HG03196 (cell line): ENCODE data around the gene RPA3.

Experiments used
- ATAC-seq: cut with Tn5 transposase; IDR thresholded peaks from one replicate; pipeline ENCODE4 v1.9.1; 2021; ENCODE audit not compliant: unreplicated experiment

The RPA3 gene

GRCh38 chr7:7718492-7718891 lies at the start of gene RPA3:
RPA3 (minus strand) TSS chr7:7718607; CDS start chr7:7640418, 78,189 bp downstream.
- no peak for ATAC-seq

GRCh38 chr7:7766671-7767070 lies 48.3 kb upstream of the RPA3 start:
- no peak for ATAC-seq

- ATAC-seq, result peak; percentile 78
These were observed 47.0 kb upstream of the RPA3 start for GRCh38 chr7:7765422-7765821.

GRCh38 chr7:7764520-7765396 lies 46.4 kb upstream of the RPA3 start:
- no peak for ATAC-seq

- peak; percentile 50 for ATAC-seq
These were observed 43.8 kb upstream of the RPA3 start for GRCh38 chr7:7761974-7762779.

GRCh38 chr7:7761340-7761973 lies 43.0 kb upstream of the RPA3 start:
- no peak for ATAC-seq

- ATAC-seq, result no peak
These were observed 39.2 kb upstream of the RPA3 start for GRCh38 chr7:7757576-7757975.

GRCh38 chr7:7756577-7756976 lies 38.2 kb upstream of the RPA3 start:
- ATAC-seq, result no peak

- ATAC-seq, result no peak
These were observed 33.1 kb upstream of the RPA3 start for GRCh38 chr7:7751243-7752092.

- ATAC-seq, result no peak
These were observed 32.3 kb upstream of the RPA3 start for GRCh38 chr7:7750571-7751242.

GRCh38 chr7:7746458-7746857 lies 28.1 kb upstream of the RPA3 start:
- ATAC-seq, result no peak

- ATAC-seq, result no peak
These were observed 27.6 kb upstream of the RPA3 start for GRCh38 chr7:7745966-7746365.

GRCh38 chr7:7745258-7745657 lies 26.9 kb upstream of the RPA3 start:
- no peak for ATAC-seq

- ATAC-seq, result no peak
These were observed 23.8 kb upstream of the RPA3 start for GRCh38 chr7:7742223-7742622.

- ATAC-seq, result no peak
These were observed 21.6 kb upstream of the RPA3 start for GRCh38 chr7:7740037-7740355.

GRCh38 chr7:7739204-7740036 lies 21.0 kb upstream of the RPA3 start:
- no peak for ATAC-seq

- ATAC-seq, result no peak
These were observed 20.2 kb upstream of the RPA3 start for GRCh38 chr7:7738622-7739021.

GRCh38 chr7:7738177-7738576 lies 19.8 kb upstream of the RPA3 start:
- no peak for ATAC-seq

GRCh38 chr7:7737674-7738073 lies 19.3 kb upstream of the RPA3 start:
- no peak for ATAC-seq
